Measurements from ENCODE around the gene BRSK1.

Gene BRSK1

DNA sequence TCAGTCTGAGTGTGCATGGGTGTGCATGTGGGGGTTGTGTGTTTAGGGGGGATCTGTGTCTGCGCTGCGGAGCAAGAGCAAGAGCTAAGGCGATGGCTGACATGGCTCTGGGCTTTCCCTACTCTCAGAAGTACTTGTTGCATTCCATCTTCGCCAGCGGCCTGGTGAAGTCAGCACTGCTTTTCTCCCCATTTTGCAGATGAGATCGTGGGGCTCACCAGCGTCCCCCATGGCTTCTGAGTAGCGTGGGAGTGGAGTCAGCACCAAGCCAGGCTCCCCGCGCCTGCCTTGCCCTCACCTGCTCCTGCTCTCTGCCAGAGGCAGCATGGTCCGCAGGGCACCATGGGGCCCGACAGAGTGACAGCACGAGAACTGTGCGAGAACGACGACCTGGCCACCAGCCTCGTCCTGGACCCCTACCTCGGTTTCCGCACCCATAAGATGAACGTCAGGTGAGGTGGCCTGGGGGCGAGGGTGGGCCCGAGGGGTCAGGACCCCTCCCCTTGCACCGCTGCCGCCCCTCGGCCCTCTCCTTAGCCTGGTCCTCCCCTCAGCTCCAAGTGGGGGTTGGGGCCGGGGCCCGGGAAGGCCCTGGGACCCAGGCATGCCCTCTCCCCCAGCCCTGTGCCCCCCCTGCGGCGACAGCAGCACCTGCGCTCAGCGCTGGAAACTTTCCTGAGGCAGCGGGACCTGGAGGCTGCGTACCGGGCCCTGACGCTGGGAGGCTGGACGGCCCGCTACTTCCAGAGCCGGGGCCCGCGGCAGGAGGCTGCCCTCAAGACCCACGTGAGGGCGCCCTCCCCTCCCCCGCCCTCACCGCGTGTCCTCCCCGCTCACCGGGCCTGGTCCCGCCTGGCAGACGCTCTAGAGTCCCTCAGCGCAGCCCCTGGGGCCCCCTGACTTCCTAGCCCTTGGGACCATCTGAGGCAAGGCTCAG lies 58.1 kb downstream of the BRSK1 start:
- H3K4me3 ChIP-seq (ENCODE audit: low read depth, low read length), result peak overlapping the region; percentile 12
- DNase-seq (ENCODE audit: low read depth), result no peak
- TF ChIP-seq, protein P1, sequence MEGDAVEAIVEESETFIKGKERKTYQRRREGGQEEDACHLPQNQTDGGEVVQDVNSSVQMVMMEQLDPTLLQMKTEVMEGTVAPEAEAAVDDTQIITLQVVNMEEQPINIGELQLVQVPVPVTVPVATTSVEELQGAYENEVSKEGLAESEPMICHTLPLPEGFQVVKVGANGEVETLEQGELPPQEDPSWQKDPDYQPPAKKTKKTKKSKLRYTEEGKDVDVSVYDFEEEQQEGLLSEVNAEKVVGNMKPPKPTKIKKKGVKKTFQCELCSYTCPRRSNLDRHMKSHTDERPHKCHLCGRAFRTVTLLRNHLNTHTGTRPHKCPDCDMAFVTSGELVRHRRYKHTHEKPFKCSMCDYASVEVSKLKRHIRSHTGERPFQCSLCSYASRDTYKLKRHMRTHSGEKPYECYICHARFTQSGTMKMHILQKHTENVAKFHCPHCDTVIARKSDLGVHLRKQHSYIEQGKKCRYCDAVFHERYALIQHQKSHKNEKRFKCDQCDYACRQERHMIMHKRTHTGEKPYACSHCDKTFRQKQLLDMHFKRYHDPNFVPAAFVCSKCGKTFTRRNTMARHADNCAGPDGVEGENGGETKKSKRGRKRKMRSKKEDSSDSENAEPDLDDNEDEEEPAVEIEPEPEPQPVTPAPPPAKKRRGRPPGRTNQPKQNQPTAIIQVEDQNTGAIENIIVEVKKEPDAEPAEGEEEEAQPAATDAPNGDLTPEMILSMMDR (IDR thresholded peaks at IDR 0.05; ENCODE audit: low read depth, low read length, missing control alignments), result no peak

DNA sequence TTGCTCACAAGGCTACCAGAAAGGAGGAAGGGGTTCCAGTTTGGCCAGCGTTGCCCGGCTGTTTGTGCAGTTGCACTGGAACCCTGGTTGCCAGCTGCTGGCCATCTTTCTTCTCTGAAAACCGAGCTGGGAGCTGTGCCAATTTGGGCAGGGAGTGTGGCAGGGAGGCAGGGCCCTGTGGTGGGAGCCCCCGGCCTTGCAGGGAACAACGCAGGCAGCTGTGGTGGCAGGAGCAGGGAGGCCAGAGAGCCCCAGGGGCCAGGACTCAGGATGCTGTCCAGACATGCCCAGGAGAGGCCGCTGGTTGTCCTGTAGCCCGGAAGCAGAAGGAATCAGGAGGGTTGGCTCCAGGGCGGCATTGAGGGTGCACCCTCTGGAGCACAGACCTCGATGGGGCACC lies 60.6 kb downstream of the BRSK1 start:
- no peak for DNase-seq (ENCODE audit: low read depth)
- H3K4me3 ChIP-seq (ENCODE audit: low read depth, low read length), result no peak overlapping the region
- TF ChIP-seq, protein P1 (IDR thresholded peaks at IDR 0.05; ENCODE audit: low read depth, low read length, missing control alignments), result no peak

DNA sequence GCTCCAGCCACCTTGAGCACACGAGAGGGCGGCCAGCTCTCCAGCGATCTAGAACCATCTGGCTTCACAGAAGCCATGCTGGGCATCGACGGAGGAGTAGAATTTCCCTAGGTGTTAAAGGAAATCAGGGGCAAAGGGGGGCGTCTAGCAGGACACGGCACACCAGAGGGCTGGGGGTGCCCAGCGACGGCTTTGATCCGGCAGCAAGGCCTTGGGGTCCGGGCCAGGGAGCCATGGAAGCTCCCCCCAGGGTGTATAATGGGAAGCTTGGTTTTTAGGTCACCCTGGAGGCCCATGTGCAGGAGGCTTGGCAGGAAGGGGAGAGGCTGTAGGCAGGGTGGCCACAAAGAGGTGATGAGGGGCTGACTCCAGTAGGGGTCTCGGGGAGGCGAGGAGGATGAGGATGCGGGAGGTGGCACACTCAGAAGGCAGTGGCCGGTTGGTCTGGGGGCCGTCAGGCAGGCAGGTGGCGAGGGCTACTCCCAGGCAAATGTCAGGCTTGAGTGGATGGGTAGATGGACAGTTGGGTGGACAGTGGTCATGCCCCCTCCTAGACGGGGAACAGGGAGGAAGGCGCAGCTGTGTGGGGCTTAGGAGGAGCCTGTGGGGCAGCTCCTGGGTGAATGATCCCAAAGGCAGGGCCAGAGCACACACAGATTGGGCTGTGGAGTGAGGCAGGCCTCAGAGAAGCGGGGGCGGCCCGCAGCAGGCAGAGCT lies 61.5 kb downstream of the BRSK1 start:
- TF ChIP-seq, protein P1 (IDR thresholded peaks at IDR 0.05; ENCODE audit: low read depth, low read length, missing control alignments), result no peak

DNA sequence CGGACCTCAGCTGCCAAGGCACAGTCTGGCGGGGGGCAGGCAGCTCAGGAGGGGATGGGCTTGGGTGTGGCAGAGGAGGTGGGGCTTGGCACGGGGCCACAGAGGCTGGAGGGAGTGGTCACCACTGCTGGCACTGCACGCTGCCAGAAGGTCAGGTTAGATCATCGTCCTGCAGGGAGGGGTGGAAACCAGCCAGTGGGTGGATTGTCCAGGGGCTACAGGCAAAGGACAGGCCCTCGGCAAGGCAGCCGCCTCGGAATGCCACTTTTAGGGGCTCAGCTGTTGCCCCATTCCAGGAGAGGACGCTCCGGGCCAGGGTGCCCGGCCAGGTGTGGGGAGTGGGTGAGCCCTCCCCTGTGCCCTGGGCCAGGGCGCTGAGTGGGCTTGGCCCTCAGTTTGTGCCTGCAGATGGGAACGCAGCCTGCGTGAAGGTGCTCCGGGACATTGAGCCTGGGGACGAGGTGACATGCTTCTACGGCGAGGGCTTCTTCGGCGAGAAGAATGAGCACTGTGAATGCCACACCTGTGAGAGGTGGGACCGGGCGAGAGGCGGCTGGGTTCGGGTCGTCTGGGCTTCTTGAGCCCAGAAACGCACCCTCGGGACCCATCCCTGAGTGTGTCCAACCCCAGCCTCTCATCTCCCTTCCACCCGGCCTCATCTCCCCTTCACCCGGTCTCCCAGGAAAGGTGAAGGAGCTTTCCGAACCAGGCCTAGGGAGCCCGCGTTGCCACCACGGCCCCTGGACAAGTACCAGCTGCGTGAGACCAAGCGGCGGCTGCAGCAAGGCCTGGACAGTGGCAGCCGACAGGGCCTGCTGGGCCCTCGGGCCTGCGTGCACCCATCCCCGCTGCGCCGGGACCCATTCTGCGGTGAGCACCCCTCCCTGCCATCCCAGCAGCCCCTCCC lies 62.3 kb downstream of the BRSK1 start:
- H3K4me3 ChIP-seq (ENCODE audit: low read depth, low read length), result no peak overlapping the region
- no peak for DNase-seq (ENCODE audit: low read depth)
- TF ChIP-seq, protein P1 (IDR thresholded peaks at IDR 0.05; ENCODE audit: low read depth, low read length, missing control alignments), result no peak

More for the DNA sequence above, 61.5 kb downstream of the BRSK1 start:
- no peak overlapping the region for H3K4me3 ChIP-seq (ENCODE audit: low read depth, low read length)
- no peak for DNase-seq (ENCODE audit: low read depth)

DNA sequence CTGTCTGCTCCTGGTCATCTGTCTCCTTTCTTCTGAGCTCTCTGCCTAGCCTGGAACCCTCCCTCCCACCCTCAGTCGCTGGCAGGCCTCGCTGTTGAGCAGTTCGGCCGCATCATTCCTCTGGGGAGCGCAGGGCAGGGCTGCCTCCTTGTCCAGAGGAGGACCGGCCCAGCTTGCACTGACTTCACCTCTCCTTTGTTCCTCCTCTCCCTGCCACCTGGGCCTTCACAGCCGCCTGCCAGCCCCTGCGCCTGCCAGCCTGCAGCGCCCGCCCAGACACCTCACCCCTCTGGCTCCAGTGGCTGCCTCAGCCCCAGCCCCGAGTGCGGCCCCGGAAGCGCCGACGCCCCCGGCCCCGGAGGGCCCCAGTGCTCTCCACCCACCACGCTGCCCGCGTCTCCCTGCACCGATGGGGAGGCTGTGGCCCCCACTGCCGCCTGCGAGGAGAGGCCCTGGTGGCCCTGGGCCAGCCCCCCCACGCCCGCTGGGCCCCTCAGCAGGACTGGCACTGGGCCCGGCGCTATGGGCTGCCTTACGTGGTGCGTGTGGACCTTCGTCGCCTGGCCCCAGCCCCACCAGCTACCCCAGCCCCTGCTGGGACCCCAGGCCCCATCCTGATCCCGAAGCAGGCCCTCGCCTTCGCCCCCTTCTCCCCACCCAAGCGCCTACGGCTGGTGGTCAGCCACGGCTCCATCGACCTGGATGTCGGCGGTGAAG lies 63.1 kb downstream of the BRSK1 start:
- DNase-seq (ENCODE audit: low read depth), result no peak
- TF ChIP-seq, protein P1 (IDR thresholded peaks at IDR 0.05; ENCODE audit: low read depth, low read length, missing control alignments), result no peak
- no peak overlapping the region for H3K4me3 ChIP-seq (ENCODE audit: low read depth, low read length)

DNA sequence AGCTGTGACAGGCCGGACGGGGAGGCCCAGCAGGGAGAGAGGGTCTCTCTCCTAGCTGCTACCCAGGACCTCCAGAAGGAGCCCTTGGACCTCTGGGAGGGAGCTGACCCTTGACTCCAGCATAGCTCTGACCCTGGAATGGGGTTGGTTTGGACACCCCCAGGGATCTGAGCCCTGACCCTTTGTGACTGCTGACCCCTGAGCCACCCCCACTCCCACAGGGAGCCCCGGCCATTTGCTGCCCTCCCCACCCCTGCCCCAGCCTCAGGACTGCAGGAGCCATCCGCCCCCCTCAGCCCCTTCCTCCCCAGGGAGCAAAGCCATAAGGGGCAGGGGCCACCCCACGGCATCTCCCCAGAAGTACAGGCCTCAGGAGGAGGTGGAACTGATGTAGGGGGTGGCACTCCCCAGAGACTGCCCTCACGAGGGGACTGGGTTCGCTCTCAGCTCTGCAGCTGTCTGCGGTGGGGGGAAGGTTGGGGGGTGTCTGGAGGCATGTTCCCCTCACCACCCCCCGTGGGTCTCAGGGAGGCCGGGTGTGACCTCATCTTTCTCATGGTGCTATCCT lies 63.7 kb downstream of the BRSK1 start:
- H3K4me3 ChIP-seq (ENCODE audit: low read depth, low read length), result no peak overlapping the region
- DNase-seq (ENCODE audit: low read depth), result no peak
- TF ChIP-seq, protein P1 (IDR thresholded peaks at IDR 0.05; ENCODE audit: low read depth, low read length, missing control alignments), result no peak

All from GM12864 (cell line).